IPS-18c (cell line): ENCODE results near the gene BTBD1.

ENCODE experiments used
- H3K4me3 ChIP-seq: 2 replicates; pipeline ENCODE4 v1.7.0; 2013; ENCODE audit warnings: low read depth, mild to moderate bottlenecking, low read length, moderate library complexity; ENCODE audit not compliant: insufficient read depth
- H3K9me3 ChIP-seq: one replicate; pipeline ENCODE4 v1.6.1; 2013; ENCODE audit warnings: mild to moderate bottlenecking, low read length, moderate library complexity; ENCODE audit not compliant: control insufficient read depth, insufficient read depth

Gene BTBD1

GRCh38 chr15:82979726-82980125, 87.3 kb downstream of the BTBD1 start:
- no peaks in the 10 kb centered on the region for H3K9me3 ChIP-seq
- no peak overlapping the region for H3K4me3 ChIP-seq

- no peaks in the 10 kb centered on the region for H3K9me3 ChIP-seq
- H3K4me3 ChIP-seq = no peak overlapping the region
These were observed 88.6 kb downstream of the BTBD1 start for GRCh38 chr15:82978438-82978837.

GRCh38 chr15:82977076-82977475, 90.0 kb downstream of the BTBD1 start:
- Histone ChIP-seq H3K4me3 (no peak overlapping the region), H3K9me3 (no peaks in the 10 kb centered on the region)

GRCh38 chr15:82972990-82973389, 94.1 kb downstream of the BTBD1 start:
- Histone ChIP-seq H3K4me3 (no peak overlapping the region), H3K9me3 (no peaks in the 10 kb centered on the region)

GRCh38 chr15:82971218-82971984, 95.7 kb downstream of the BTBD1 start:
- Histone ChIP-seq H3K9me3 (no peaks in the 10 kb centered on the region), H3K4me3 (no peak overlapping the region)

- H3K9me3 ChIP-seq = no peaks in the 10 kb centered on the region
- no peak overlapping the region for H3K4me3 ChIP-seq
These were observed 96.4 kb downstream of the BTBD1 start for GRCh38 chr15:82970696-82971095.

GRCh38 chr15:82970078-82970686, 96.9 kb downstream of the BTBD1 start:
- H3K4me3 ChIP-seq = no peak overlapping the region

GRCh38 chr15:82969353-82969752, 97.7 kb downstream of the BTBD1 start:
- no peak overlapping the region for H3K4me3 ChIP-seq
- no peaks in the 10 kb centered on the region for H3K9me3 ChIP-seq

More at GRCh38 chr15:82970078-82970686, 96.9 kb downstream of the BTBD1 start:
- H3K9me3 ChIP-seq = no peaks in the 10 kb centered on the region

- H3K4me3 ChIP-seq = no peak overlapping the region
- no peaks in the 10 kb centered on the region for H3K9me3 ChIP-seq
These were observed 99.0 kb downstream of the BTBD1 start for GRCh38 chr15:82968066-82968465.

GRCh38 chr15:82966671-82967071, 100.4 kb downstream of the BTBD1 start:
- Histone ChIP-seq H3K9me3 (no peaks in the 10 kb centered on the region), H3K4me3 (no peak overlapping the region)
